Measurements from ENCODE around the gene RPA4.
"Not testable (repeated sequence)": the region's sequence is repeated elsewhere in the genome, so short reads cannot be mapped to it uniquely, and the experiment has no call there.

The RPA4 gene

GRCh38 chrX:96883608-96884007 lies at the start of gene RPA4:
RPA4 (plus strand) TSS chrX:96883908; CDS start chrX:96884311, 403 bp downstream.
- no peak for DNase-seq

GRCh38 chrX:96834137-96834536 lies 49.6 kb upstream of the RPA4 start:
- DNase-seq: no peak

GRCh38 chrX:96835660-96836289 lies 47.9 kb upstream of the RPA4 start:
- DNase-seq: no peak

DNA sequence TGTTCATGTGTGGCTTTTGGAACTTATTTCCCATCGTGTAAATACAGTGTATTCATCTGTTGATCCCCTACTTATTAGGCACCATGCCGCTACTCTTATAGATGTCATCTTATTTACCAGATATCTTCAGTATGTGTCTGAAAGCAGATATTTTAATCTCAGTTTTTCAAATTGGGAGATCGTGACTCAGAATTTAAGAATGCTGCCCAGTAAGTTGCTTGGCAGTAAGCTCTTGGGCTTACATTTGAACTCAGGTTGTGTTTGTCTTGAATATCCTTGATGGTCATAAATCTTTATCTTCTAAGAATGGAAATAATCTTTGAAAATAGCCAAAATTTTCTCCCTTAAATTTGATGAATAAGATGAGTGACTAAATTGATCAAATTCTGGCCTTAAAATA lies 45.9 kb upstream of the RPA4 start:
- no peak for DNase-seq

GRCh38 chrX:96838537-96838936 lies 45.2 kb upstream of the RPA4 start:
- DNase-seq: no peak

DNA sequence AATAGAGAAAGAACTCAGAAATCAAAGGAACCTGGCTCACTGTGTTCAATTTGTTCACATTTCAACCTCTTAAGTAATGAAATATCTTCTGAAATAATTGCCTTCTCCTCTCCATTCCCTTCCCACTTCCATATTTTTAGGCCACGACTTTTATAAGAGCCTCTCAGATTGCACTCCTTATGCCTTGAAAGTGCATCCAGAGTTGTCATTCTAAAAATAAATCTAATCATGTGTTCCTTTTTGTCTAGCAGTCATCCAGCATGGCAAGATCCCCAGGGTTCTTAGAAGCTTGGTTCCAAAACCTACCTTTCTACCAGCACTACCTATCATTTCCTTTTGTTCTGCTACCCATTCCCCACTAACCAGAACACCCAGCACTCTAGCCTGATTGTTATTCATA lies 42.4 kb upstream of the RPA4 start:
- DNase-seq: no peak

- DNase-seq: not testable (repeated sequence)
Measured at GRCh38 chrX:96841866-96842265, 41.8 kb upstream of the RPA4 start.

GRCh38 chrX:96843566-96843965 lies 40.1 kb upstream of the RPA4 start:
- DNase-seq: no peak

DNA sequence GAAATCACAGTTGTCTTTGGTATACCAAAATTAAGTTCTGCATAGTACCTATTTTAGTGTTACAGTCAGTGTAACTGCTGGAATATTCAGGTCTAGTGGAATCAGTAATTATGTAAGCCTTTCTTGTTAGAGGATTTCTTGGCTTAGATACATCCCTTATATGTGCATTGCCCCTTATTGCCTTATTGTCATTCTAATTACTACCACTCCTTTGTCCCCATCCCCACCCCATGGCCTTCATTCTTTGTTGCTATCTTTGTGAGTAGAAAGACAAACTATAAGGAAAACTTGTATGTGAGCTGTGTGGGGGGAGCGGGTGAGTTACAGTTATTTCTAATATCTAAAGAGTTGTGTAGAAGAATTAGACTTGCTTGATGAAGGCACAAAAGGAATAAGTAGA lies 36.9 kb upstream of the RPA4 start:
- DNase-seq: no peak

GRCh38 chrX:96859422-96859821 lies 24.3 kb upstream of the RPA4 start:
- not testable (repeated sequence) for DNase-seq

DNA sequence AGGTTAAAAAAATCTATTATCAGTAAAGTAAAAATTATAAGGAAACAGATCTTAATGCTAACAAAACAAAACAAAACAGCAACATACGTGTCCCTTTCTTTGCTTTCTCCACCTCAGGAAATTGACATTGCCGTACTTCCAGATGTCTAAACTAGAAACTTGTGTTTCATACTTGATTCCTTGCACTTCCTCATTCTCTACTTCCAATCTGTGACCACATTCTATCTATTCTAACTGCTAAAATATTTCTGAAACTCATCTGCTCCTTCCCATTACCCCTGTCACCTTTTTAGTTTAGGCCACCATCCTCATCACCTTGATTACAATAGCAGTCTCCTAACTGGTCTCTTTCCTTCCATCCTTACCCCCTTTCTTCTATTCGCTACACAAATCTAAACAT lies 22.5 kb upstream of the RPA4 start:
- no peak for DNase-seq

DNA sequence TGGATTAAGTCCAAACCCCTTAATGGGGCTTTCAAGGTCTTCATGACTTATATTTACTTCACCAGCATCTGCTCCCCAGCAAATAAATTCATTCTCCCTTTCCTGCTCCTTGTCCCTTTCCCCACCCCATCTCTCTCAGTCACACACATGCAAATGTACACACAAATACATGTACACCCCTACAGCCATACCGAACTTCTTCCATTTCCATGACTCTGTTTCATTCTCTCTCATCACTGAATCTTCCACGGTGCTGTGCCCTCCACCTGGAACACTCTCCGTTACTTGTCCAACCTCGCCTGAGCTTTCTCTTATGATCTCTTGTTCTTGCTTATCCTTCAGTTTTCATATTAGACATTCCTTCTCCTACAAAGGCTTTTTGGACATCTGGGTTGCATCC lies 22.0 kb upstream of the RPA4 start:
- DNase-seq: no peak

- DNase-seq: no peak
Measured at GRCh38 chrX:96884027-96884426, 319 bp downstream of the RPA4 start.

DNA sequence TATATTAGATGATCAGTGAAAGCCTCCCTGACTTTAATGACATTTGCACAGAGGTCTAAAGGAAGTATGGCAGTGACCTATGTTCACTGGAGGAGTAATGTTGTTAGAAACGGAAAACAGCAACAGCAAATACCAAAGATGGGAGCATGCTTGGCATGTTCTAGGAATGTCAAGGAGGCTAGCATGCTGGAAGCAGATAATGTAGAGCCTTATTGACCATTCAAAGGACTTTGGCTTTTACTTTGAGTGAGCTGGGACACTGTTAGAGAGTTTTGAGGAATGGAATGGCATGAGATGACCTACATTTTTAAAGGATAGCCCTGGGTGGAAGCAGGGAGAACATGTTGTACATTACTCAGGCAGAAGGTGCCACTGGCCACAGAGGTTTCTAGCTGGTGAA lies 6.0 kb downstream of the RPA4 start:
- DNase-seq: no peak

DNA sequence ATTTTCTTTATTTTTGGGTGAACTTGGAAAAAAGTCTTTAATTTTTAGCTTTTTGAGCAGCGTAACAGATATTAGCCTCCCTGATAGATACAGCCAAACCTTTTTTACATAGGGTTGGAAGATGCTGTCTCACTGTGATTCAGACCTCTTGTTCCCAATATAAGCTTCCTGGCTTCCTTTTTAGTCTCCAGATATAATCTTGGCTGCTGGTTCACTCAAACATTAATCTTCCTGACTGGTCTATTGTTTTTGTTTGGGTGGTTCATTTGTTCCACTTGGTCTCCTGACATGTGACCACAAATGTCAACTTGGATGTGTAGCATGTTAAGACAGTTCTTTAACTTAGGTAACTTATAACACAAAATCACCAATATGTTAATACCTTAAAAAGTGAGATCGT lies 23.0 kb downstream of the RPA4 start:
- DNase-seq: no peak

GRCh38 chrX:96907516-96908272 lies 24.0 kb downstream of the RPA4 start:
- no peak for DNase-seq

DNA sequence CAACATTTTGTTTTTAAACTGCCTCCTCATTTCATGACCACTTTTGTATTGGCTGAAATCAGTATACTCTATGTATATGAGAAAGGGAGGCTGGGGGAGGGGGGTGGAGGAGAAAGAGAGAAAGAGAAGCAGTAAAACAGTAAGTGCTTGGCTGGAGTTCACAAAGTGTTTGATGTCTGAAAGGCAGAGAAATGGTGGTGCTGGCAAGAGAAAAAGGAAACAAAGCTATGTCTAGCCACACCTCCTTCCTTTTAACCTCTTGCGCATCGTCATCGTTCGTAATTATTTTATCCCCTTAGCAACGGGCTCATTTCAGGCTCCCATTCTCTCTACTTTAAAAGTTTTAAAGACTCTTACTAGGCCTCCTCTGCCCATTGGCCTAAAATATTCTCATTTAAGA lies 25.6 kb downstream of the RPA4 start:
- no peak for DNase-seq

GRCh38 chrX:96918864-96919263 lies 35.2 kb downstream of the RPA4 start:
- no peak for DNase-seq

GRCh38 chrX:96919672-96920071 lies 36.0 kb downstream of the RPA4 start:
- DNase-seq: no peak

DNA sequence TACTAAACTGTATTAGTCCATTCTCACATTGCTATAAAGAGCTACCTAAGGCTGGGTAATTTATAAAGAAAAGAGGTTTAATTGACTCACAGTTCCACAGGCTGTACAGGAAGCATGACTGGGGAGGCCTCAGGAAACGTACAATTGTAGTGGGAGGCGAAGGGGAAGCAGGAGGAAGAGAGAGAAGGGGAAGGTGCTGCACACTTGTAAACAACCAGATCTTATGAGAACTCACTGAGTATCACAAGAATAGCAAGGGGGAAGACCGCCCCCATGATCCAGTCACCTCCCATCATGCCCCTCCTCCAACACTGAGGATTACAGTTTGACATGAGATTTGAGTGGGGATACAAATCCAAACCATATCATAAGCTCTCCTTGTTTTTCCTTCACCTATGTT lies 40.9 kb downstream of the RPA4 start:
- DNase-seq: no peak

- DNase-seq: no peak
Measured at GRCh38 chrX:96929036-96929435, 45.3 kb downstream of the RPA4 start.

All from CD4-positive, alpha-beta T cell treated with Interleukin-17A for 1 hour (primary cell).